AG08395 (cell line): Measurements from ENCODE around the gene KCNIP4.
A peak's percentile ranks its signal among the peaks of the same experiment; 100 is the strongest.

Experiments
- DNase-seq: peaks from one replicate; pipeline ENCODE4 v3.0.0; 2012; ENCODE audit warnings: mixed read lengths, low spot score

KCNIP4 gene

DNA sequence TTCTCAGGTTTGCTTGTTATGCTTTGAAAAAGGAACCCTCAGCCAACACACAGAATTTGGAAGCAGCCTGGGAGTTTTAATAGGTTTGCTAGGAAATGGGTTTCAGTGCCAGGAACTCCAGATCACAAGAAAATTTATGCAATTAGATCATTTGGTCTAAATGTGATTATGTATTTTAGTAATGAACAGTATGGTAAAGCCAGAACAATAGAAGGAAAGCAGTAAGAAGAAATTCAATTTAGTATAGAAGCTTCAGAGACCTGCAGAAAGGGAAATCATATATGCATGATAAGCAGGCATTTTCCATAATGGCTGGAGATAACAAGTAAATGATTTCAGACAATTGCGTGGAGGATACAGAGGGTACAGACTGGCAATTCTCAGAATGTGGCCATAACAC is 184.7 kb downstream of the KCNIP4 start:
- DNase-seq = no peak

GRCh38 chr4:21757248-21757647 is 191.3 kb downstream of the KCNIP4 start:
- no peak for DNase-seq

- no peak for DNase-seq
Measured at GRCh38 chr4:21753084-21753760, 195.3 kb downstream of the KCNIP4 start.

GRCh38 chr4:21752616-21753015 is 196.0 kb downstream of the KCNIP4 start:
- no peak for DNase-seq

- no peak for DNase-seq
Measured at GRCh38 chr4:21749924-21750323, 198.6 kb downstream of the KCNIP4 start.

DNA sequence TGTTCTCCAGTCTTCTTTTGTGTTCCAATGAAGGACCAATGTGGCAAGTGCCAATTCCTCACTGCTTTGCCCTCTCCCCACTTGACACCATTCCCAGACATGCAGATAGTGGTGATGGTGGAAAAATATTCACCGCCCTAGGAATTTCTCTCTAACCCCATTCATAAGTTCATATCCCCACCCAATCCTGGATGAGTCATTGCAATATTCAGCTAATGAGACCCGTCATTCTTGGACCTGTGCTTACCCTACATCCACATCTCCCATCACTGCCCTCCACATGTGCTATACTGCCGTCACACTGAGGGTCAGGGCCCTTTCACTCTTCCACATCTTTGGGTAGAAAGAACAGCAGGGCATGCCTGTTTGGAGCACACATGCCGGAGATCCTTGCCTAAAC is 199.2 kb downstream of the KCNIP4 start:
- DNase-seq = no peak

DNA sequence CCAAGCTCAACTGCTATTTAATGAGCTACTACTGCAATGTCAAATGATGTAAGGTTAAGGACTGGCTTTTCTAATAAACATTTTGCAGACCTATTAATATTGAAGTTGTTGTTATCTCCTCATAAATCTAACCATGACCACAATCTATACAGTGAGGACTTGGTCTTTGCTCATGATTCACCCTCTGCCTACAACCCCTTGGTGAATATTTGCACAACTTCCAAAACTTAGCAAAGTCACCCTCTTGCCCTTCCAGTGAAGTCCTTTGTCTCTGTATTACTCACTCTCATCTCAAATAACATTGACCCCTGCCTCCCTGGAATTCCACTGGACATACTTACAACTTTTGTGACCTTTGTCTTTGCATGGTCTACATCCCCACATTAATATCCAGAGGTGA is 204.5 kb downstream of the KCNIP4 start:
- DNase-seq = no peak

- DNase-seq = no peak
Measured at GRCh38 chr4:21742326-21742725, 206.2 kb downstream of the KCNIP4 start.

- no peak for DNase-seq
Measured at GRCh38 chr4:21738821-21739220, 209.8 kb downstream of the KCNIP4 start.

DNA sequence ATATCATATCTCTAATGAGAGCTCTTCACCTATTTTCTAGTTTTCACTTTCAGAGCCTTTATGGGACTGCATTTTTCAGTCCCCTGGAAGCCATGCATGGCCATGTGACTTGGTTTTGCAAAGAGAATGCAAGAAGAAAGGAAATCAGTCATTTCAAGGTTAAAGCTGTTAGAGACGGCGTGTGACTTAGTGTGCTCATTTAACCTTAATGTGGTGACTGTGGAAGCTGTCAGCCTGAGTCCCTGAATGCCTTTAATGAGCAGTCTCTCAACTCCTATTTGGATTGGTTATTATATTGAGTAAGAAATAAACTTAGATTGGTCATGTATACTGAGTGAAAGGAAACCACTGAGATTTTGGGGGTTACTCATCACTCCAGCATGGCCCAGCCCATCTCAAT is 212.7 kb downstream of the KCNIP4 start:
- DNase-seq = no peak

- no peak for DNase-seq
Measured at GRCh38 chr4:21733894-21734630, 214.5 kb downstream of the KCNIP4 start.

- DNase-seq = no peak
Measured at GRCh38 chr4:21728304-21728703, 220.3 kb downstream of the KCNIP4 start.

DNA sequence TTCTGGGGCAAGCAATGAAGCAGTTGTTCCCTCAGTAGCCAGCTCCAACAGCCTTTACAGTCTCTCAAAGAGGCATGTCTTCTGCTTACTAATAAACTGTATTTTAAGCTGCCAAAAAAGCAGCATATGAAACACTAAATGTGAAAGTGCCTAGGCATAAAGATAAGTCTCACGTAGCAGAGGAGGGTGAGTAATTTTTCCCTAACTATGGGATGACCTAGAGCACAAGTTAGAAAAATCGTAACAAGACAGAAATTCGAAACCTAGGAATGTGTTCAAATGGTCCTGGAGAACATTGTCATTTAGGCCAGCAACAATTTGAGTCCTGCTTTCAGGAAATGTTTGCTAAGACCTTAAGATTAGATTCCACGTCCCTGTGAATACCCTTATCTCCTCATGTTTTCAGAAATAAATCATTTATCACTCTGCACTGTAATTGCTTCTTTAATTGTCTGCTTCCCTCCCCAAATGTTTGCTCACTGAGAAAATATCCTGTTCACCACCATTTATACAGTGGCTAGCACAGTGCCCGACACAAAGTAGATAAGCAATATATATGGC is 222.2 kb downstream of the KCNIP4 start:
- DNase-seq = no peak

GRCh38 chr4:21722157-21722839 is 226.3 kb downstream of the KCNIP4 start:
- DNase-seq = peak; percentile 1

- no peak for DNase-seq
Measured at GRCh38 chr4:21716531-21716930, 232.0 kb downstream of the KCNIP4 start.

GRCh38 chr4:21710179-21710835 is 238.3 kb downstream of the KCNIP4 start:
- no peak for DNase-seq

DNA sequence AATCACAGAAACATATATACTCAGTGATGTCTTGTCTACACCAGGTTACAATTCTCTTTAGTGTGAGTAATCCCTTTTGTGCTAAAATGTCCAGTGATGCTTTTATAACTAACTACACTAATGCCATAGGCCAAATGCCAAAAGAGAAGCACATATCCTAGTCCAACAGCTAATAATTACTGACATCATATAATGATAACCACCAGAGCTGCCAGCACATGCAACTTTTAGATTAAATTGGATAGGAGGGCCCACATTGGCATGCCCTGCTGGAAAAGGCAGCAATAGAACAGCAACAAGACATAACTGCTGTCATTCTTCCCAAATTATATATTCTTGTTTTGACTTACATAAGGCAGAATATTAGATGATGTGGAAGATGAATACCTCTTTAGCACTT is 238.8 kb downstream of the KCNIP4 start:
- DNase-seq = no peak

GRCh38 chr4:21709031-21709430 is 239.5 kb downstream of the KCNIP4 start:
- no peak for DNase-seq

DNA sequence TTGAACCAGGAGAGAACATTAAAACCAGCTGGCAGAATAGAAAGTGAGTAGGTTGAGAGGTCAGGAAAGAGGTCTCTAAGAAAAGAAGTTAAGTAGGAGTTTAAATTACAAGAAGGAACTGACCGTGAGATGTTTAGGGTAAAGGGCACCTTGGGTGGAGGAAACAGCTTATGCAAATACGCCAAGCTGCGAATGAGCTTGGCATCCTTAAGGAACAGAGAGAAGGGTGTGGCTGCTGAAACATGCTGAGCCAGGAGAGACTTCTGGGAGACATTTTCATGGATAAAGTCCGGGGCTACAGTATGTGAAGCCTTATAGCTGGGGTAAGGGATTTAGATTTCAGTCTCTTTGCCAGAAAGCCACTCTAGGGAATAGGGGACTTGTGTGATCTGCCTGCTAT is 249.1 kb downstream of the KCNIP4 start:
- DNase-seq = no peak

DNA sequence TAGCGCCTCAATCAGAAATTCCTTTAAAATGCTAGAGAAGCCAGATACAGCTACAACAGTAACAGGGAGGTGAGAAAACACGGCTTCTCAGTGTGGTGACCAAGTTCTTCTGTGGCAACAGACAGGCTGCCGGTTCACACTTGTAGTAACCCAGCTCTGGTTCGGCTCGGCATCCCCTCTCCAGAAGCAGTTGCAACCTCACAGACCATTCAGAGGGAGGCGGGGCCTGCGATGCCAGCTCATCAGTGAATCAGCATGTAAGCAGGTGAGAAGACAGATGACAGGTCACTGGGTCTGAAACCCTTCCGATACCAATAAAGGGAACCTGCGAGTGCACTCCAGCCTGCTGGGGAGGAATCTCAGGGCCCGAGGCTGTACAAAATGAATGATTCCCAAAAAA is 251.0 kb downstream of the KCNIP4 start:
- DNase-seq = no peak

DNA sequence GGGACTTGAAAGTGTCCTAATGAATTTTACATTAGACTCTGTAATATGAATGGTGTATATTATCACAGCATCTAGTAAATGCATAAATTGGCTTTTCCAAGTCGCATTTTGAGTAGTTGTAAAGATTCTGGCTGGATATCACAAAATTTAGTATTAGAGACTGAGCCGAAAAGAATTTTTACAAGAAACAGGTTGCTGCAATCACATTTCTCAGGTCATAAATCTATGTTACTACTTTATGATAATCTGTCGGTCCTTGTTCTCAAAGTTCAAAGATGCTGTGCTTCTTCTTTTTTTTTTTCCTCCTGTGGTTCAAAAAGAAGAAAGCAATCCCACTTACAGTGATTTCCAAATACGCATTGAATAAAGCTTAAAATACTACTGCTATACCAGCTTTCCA is 253.4 kb downstream of the KCNIP4 start:
- no peak for DNase-seq

GRCh38 chr4:21692241-21692640 is 256.3 kb downstream of the KCNIP4 start:
- DNase-seq = no peak
